Fibroblast of skin of back (primary cell): ENCODE data around the gene ISCU. TPM values are rescaled to one million over a fixed set of nuclear protein-coding genes. Genes with fewer than 3 reads are reported as not detected.

Source experiments
- DNase-seq: peaks from one replicate; pipeline ENCODE4 v3.0.0-alpha.2; 2013
- polyA plus RNA-seq, 2 experiments: library from polyadenylated mRNA; unstranded; fragments of 120-200 nt; gene quantifications; one replicate each; pipeline ENCODE4 v1.2.1, GENCODE V29; 2013; ENCODE audit not compliant: insufficient read length in 2 of 2

Gene ISCU
- polyA plus RNA-seq (2013, experiment 1 of 2; ENCODE audit: insufficient read length), result 68.3 TPM
- 73.4 TPM for polyA plus RNA-seq (2013, experiment 2 of 2; ENCODE audit: insufficient read length)

GRCh38 chr12:108562348-108563135 lies at the start of gene ISCU:
TSS of gene ISCU (plus strand) at chr12:108562596. CDS start at chr12:108562623, 27 bp downstream.
- peak; percentile 95 for DNase-seq

- no peak for DNase-seq
These were observed 47.9 kb upstream of the ISCU start for GRCh38 chr12:108514468-108514972.

- DNase-seq, result peak; percentile 99
These were observed 47.2 kb upstream of the ISCU start, which contains the start of gene FICD for GRCh38 chr12:108514973-108515814. TSS of gene FICD (plus strand) at chr12:108515277. CDS start at chr12:108516973, 1,696 bp downstream.

- DNase-seq, result no peak
These were observed 46.5 kb upstream of the ISCU start for GRCh38 chr12:108515916-108516315.

- peak; percentile 26 for DNase-seq
These were observed 45.7 kb upstream of the ISCU start for GRCh38 chr12:108516511-108517275.

GRCh38 chr12:108517288-108518100 lies 44.9 kb upstream of the ISCU start:
- no peak for DNase-seq

- no peak for DNase-seq
These were observed 44.2 kb upstream of the ISCU start for GRCh38 chr12:108518101-108518715.

GRCh38 chr12:108518716-108519496 lies 43.5 kb upstream of the ISCU start:
- DNase-seq, result no peak

GRCh38 chr12:108519558-108519957 lies 42.8 kb upstream of the ISCU start:
- DNase-seq, result no peak

GRCh38 chr12:108523365-108523764 lies 39.0 kb upstream of the ISCU start:
- no peak for DNase-seq

GRCh38 chr12:108525681-108526080 lies 36.7 kb upstream of the ISCU start:
- peak; percentile 66 for DNase-seq

- DNase-seq, result peak; percentile 26
These were observed 35.8 kb upstream of the ISCU start for GRCh38 chr12:108526482-108527165.

- no peak for DNase-seq
These were observed 35.3 kb upstream of the ISCU start for GRCh38 chr12:108527166-108527496.

- no peak for DNase-seq
These were observed 32.2 kb upstream of the ISCU start for GRCh38 chr12:108530161-108530560.

- peak; percentile 37 for DNase-seq
These were observed 30.2 kb upstream of the ISCU start for GRCh38 chr12:108531929-108532848.

GRCh38 chr12:108538146-108538545 lies 24.2 kb upstream of the ISCU start:
- no peak for DNase-seq

- no peak for DNase-seq
These were observed 23.7 kb upstream of the ISCU start for GRCh38 chr12:108538616-108539195.

- peak; percentile 27 for DNase-seq
These were observed 20.1 kb upstream of the ISCU start for GRCh38 chr12:108542320-108542719.
